ENCODE results near the gene IKZF1.
A peak's percentile ranks its signal among the peaks of the same experiment; 100 is the strongest.

The IKZF1 gene

GRCh38 chr7:50309721-50310120 is 5.2 kb downstream of the IKZF1 start:
- DNase-seq: no peak

GRCh38 chr7:50310361-50310760 is 5.8 kb downstream of the IKZF1 start:
- DNase-seq: peak; percentile 58

- DNase-seq: no peak
Measured at GRCh38 chr7:50310956-50311355, 6.4 kb downstream of the IKZF1 start.

DNA sequence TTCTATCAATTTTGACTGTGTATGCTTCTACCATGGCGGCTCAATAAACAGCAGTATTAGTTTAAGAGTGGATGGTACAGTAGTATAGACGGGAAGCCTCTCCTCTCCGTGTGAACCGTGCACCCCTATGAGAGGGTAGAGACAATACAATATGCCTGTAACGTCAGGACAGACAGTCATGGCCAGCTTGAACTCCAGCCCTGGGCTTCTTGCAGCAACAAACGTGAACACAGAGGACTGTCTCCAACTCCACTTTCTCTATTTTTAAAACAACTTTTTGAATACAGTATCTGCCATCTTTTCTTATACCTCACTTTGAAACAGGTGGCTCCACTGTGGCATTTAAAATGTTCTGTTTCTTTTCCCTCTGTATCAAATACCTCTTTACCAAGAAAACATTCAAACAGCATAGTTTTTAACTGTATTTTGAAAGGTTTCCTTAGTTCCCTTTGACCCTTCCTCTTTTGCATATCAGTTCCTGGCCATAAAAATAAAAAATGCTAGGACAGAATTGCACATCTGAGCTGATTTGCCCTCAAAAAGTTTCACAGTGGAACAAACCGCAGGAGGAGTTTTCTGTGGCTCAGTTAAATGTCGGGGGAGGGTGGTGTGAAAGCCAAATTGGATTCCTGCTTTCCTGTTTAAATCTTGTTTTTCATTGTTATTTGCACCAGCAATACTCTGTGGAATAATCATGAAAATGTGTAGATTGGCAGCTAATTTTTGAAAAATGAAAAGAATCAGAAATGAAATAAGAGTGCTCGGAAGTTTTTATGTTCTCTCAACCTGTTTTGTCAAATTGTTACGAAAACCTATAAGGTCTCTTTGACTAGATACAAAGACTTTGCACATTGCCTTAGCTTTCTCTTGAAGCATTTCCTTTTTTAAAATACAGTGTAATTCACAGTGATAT is 8.0 kb downstream of the IKZF1 start:
- DNase-seq: peak; percentile 80

GRCh38 chr7:50314836-50315592 is 10.5 kb downstream of the IKZF1 start:
- no peak for DNase-seq

- DNase-seq: peak; percentile 27
Measured at GRCh38 chr7:50315739-50316671, 11.5 kb downstream of the IKZF1 start.

DNA sequence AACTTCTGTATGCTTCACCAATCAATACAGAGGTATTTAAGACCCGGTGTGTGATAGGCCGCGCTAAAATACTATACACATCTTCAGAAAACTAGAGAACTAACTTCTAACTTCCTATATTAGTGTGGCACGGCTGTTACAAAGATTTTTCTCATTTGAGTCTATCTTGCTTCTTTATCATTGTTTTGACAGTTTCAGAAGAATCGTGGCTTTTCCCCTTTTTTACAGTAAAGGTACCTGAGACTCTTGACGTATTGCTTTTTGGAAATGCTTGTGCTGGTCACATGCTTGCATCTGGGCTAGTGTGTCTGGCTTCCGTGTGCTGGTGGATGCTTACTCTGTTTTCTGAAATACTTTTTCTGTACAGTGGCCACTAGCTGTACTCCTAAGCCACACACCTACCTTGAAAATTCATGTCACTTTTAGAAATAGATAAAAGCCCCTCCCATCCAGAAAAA is 12.7 kb downstream of the IKZF1 start:
- DNase-seq: no peak

GRCh38 chr7:50317697-50318669 is 13.5 kb downstream of the IKZF1 start:
- DNase-seq: no peak

DNA sequence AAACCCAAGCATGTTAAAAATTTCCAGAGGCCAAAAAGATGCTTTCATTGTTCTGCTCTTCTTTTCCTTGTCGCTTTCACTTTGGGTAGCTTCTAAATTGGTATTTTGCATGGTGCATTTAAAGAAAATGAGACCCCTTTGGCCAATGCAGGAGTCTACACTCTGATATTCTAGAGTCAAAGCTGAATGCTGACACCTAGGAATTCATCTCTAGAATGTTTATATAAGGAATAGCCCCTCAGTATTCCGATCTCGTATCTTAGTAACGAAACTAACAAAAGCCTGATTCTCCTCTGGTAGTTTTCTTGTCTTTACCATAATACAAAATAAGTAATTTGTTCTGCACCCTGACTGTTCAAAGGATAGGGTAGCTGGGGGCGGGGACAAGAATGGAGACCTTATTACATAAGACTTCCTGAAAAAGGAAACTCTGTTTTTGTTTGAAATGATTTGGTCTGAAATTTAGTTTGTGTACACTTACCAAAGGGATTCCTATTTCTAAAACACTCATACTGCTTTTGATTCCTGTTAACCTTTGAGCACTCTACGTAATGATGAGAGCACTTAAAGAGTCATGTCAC is 17.1 kb downstream of the IKZF1 start:
- DNase-seq: peak; percentile 42

- no peak for DNase-seq
Measured at GRCh38 chr7:50324113-50324512, 19.6 kb downstream of the IKZF1 start.

GRCh38 chr7:50327443-50327842 is 22.9 kb downstream of the IKZF1 start:
- DNase-seq: no peak

DNA sequence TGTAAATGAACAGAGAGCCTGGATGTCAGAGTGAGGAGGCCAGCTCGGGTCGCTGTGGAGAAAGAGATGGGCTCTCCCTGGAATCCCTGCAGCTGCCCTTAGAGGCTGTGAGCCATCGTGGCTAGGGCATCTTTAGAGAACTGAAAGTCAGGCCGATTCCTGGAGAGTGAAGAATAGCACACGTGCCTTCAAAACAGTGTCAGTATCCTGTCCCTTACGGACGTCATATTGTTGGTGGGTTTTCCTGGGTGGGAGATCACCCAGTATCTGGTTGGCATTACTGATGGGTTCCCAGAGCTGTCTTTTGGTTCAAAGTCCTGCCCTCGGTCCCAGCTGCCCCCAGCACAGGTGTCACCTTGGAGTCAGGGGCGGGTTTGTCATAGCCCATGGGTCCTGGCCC is 25.3 kb downstream of the IKZF1 start:
- peak; percentile 73 for DNase-seq

DNA sequence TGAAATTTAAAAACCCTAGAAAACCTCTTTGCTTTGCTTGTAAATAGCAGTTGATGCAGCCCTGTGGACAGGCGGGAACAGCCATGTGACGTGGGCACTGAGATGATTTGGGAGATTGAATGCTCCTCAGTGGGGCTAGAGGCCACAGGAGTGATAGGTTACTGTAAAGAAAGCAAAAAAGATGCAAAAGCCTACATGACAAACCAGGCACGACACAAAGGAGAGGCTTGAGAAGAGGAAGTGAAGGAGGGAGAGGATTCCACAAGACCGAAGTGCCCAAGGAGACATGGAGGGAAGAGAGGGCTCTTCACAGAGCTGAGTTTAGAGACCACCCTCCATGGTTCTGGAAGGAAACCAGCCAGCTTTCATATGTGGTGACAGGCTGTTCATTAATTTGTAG is 25.7 kb downstream of the IKZF1 start:
- peak; percentile 50 for DNase-seq

GRCh38 chr7:50330696-50331095 is 26.2 kb downstream of the IKZF1 start:
- DNase-seq: no peak

DNA sequence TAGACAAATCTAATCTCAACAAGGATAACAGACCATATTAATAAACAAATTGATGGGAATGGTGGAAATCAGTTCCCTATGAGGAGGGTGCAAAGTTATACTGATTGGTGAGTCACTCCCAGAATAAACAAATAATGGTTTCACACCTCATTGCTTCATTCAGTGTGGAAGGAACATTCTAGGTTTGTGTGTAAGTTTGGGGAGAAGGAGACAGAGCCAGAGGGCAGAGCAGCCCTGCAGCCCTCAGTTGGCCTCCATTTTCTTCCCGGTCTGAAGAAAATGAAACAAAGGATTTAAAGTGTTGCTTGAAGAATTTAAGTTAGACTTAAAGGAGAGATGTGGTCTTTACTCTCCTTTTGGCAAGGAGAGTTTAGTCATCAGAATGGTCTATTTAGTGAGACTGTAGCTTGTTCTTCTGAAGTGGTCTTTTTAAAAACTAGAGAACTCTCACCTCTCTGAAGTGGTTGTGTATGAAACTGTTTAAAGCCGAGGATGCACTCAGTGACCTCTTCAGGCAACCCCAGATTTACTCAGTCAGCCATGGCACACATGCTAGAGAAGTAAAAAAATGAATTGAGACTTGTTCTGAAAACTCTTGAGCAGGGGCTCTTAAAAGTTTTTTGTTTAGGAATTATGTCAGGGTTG is 27.2 kb downstream of the IKZF1 start:
- DNase-seq: no peak

DNA sequence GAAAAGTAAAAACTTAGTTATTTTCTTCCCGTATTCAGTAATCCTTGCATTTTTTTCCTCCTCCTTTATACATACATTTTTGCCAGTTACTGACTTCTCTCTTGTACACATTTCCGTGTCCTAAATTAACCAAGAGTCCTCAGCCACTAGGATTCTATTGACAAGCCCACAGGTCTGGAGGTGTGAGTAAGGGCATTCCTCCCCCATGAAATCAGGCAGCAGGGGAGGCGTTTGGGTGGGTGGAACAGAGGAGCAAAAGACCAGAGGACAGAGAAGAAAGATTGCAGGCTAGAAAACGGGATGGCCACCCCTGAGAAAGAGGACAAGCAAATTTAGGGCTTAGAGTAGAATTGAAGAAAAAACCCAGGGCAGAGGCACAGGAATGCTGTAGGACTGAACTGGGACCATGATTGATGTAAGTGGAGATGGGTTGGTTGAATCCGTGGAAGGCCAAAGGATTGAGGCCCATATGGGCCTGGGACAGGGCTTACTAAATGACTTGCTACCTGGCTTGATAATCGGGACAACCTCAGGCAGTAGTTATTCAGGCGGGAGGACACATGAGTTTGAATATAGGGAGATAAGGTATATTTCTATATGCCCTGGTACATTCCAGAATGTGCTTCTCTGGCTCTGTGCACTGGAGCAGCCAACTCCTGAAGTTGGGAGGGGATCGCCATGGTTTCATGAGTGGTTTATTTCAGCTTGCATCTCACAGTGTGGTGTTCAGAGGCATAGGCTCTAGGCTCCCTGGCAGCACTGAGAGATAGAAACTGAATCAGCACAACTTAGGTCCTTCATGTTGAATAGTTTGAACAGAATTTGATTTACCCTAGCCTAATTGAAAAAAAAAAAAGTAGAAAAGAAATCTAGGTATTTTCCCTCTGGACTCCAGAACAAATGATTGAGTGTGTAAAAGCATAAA is 28.0 kb downstream of the IKZF1 start:
- no peak for DNase-seq

- DNase-seq: no peak
Measured at GRCh38 chr7:50333221-50333651, 28.7 kb downstream of the IKZF1 start.

DNA sequence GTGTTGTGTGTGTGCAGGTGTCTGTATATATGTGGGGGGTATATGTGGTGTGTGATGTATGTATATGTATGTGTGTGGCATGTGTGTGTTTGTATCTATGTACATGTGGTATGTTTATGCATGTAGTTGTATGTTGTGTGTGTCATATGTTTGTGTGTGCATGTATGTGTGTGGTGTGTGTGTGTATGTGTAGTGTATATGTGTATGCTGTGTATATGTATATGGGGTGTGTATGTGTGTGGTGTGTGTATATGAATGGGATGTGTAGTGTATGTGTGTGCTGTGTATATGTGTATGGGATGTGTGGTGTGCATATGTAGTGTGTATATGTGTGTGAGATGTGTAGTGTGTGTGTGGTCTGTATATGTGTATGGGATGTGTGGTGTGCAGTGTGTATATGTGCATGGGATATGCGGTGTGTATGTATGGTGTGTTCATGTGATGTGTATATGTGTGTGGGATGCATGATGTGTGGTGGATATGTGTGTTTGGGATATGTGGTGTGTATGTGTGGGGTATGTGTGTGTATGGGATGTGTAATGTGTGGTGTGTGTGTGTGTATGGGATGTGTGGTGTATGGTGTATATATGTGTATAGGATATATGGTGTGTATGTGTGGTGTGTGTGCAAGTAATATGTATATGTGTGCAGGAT is 30.0 kb downstream of the IKZF1 start:
- no peak for DNase-seq

DNA sequence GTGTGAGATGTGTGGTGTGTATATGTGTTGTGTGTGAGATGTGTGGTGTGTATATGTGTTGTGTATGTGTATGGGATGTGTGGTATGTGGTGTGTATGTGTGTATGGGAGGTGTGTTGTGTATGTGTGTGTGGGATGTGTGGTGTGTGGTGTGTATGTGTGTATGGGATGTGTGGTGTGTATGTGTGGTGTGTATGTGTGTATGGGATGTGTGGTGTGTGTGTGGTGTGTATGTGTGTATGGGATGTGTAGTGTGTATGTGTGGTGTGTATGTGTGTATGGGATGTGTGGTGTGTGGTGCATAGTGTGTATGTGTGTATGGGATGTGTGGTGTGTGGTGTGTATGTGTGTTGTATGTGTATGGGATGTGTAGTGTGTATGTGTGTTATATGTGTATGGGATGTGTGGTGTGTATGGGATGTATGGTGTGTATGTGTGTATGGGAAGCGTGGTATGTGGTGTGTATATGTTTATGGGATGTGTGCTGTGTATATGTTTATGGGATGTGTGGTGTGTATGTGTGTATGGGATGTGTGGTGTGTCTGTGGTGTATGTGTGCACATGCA is 30.8 kb downstream of the IKZF1 start:
- DNase-seq: no peak

Measured in MV-4-11 (cell line).